ENCODE data around the gene SEMA4F.

The SEMA4F gene

DNA sequence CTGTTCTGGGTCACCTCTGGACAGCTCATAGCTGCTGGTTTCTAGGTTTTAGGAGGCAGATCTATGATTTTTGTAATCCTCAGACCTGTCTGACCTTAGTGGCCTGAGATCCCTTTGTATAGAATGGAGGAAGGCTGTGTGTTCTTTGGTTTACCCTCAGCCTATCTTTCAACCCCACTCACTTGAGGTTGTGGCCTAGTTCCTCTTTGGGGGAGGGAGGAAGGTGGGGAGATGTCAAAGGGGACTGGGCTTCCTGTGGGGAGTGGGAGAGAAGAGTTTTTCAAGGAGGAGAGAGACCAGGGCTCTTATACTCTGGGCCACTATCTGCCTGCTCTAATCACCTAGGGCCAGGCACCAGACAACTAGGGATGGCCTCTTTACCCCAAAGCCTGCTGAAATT, 28.5 kb downstream of the SEMA4F start:
- Mint-ChIP-seq H3K36me3 (ENCODE audit: low read depth) (peaks cover 1% of the 10 kb centered on the region), H3K27me3 (no peaks in the 10 kb centered on the region), H3K4me3 (no peak overlapping the region), H3K4me1 (no peaks in the 10 kb centered on the region), H3K9me3 (no peaks in the 10 kb centered on the region), H3K27ac (no peak overlapping the region)
- DNase-seq, result no peak
- no peak for ATAC-seq

DNA sequence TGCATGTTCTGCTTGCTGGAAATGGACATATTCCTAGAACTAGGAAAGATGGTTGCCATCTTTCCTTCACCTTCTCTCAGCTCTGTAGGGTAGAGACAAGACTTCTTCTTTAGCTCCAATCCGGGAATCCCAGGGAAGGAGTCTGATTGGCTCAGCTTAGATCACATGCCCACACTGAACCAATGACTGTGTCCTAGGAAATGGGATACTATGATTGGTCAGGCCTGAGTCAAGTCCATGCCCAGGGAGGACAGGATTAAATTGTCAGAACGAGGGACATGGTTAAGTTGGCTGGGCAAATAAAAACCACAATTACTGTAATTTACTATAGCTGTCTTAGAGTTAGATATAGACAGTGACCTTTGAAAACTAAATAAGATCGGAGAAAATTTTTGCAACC, 31.4 kb downstream of the SEMA4F start:
- Mint-ChIP-seq H3K36me3 (ENCODE audit: low read depth) (peaks cover 1% of the 10 kb centered on the region), H3K27me3 (no peaks in the 10 kb centered on the region), H3K4me1 (no peaks in the 10 kb centered on the region), H3K9me3 (no peaks in the 10 kb centered on the region), H3K27ac (no peak overlapping the region), H3K4me3 (no peak overlapping the region)
- ATAC-seq (no peak), DNase-seq (no peak)

DNA sequence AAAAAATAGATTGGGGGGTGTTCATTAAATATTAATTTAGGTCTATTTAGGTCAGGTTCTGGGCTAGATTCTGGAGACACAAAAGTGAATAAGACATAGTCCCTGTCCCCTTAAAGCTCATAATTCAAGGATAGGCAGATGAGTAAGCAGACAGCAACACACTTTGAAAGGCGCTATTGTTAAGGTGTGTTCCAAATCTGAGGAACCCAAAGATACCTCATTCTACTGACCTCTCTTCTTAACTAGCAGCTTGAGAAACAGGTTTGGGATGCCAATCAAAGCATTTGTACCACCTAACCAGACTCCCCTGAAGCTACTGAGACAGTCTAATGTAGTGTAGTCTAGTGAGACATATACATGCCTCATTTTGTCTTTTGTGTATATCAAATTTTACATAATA, 34.8 kb downstream of the SEMA4F start:
- Mint-ChIP-seq H3K27me3 (no peaks in the 10 kb centered on the region), H3K4me3 (no peak overlapping the region), H3K9me3 (no peaks in the 10 kb centered on the region), H3K4me1 (no peaks in the 10 kb centered on the region), H3K27ac (no peak overlapping the region), H3K36me3 (ENCODE audit: low read depth) (no peaks in the 10 kb centered on the region)
- DNase-seq (no peak), ATAC-seq (no peak)

DNA sequence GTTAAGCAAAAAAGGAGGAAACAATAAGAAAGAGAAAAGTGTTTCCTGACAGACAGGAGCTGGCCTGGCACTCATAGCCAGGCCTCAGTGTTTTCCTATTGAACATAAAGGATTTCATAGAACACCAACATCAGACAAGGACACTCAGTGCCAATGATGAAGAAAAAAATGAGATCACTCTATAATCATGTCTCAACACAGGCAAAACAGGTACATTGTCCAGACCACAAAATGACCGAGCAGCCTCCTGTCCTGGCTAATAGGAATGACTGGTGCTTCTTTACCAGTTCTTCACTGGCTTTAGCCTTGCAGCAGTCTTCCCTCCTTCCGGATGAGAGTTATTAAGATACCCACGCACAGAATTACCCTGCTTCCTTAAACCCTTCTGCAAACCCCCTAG, 35.6 kb downstream of the SEMA4F start:
- Mint-ChIP-seq H3K9me3 (no peaks in the 10 kb centered on the region), H3K36me3 (ENCODE audit: low read depth) (no peaks in the 10 kb centered on the region), H3K4me3 (no peak overlapping the region), H3K27me3 (no peaks in the 10 kb centered on the region), H3K27ac (no peak overlapping the region), H3K4me1 (no peaks in the 10 kb centered on the region)
- DNase-seq (no peak), ATAC-seq (no peak)

DNA sequence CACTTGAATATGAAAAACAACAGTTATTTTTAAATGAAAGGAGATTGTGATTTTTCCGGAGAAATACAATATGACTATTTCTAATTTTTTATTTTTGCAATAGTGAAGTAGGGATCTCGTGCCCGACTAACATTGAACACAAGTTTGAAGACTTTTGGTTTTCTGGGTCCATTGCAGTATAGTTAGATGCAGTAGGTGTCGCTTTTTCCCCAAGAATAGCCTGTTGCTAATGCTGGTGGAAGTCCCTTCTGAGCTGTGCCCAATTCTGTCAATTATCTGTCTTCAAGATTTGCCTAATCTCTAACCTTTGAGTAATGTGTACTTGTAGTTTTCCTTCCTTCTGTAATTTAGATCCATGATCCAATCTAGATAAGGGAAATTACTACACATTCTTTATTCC, 36.5 kb downstream of the SEMA4F start:
- H3K4me1 Mint-ChIP-seq, result no peaks in the 10 kb centered on the region
- H3K27ac Mint-ChIP-seq, result no peak overlapping the region
- ATAC-seq (no peak), DNase-seq (peak; percentile 10)
- no peak overlapping the region for H3K4me3 Mint-ChIP-seq
- H3K27me3 Mint-ChIP-seq, result no peaks in the 10 kb centered on the region
- H3K36me3 Mint-ChIP-seq (ENCODE audit: low read depth), result no peaks in the 10 kb centered on the region
- H3K9me3 Mint-ChIP-seq, result no peaks in the 10 kb centered on the region

DNA sequence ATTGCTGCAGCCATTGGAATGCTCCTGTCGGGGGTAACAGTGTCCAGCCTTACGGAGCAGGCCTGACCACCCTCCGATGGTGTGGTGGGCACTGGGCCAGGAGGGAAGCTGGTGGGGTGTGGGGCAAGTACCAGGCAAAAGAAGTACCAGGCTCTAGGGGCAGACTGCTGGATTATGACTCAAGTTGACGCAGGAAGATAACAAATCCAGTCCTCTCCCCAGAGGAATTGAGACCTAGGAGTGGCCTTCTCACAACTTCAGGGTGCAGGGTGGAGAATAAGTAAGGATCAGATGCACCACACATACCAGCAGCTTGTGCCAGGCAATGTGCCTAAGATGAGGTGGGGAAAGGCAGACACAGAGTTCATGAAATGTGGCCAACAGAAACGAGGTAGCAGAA, 37.9 kb downstream of the SEMA4F start:
- H3K9me3 Mint-ChIP-seq, result no peaks in the 10 kb centered on the region
- H3K27me3 Mint-ChIP-seq, result no peaks in the 10 kb centered on the region
- no peak for ATAC-seq
- H3K4me3 Mint-ChIP-seq, result no peak overlapping the region
- H3K36me3 Mint-ChIP-seq (ENCODE audit: low read depth), result no peaks in the 10 kb centered on the region
- H3K4me1 Mint-ChIP-seq, result no peaks in the 10 kb centered on the region
- DNase-seq, result no peak
- H3K27ac Mint-ChIP-seq, result no peak overlapping the region

DNA sequence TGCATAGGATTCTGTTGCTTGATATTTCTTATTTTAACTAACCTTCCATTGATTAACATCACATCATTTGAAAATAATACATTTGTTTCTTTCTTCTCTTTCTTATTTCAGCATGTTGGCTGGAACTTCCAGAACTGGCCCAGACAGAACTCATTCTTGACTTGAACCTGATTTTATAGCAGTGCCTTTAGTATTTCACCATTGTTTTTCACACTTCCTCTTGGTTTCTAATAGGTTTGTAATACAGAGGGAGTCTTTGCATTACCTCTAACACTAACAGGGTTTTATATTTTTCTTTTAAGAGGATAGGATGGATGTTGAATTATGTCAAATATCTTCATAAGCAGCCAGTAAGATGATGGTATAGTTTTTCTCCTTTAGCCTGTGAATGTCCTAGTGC, 39.2 kb downstream of the SEMA4F start:
- Mint-ChIP-seq H3K4me3 (no peak overlapping the region), H3K27me3 (no peaks in the 10 kb centered on the region), H3K36me3 (ENCODE audit: low read depth) (no peaks in the 10 kb centered on the region), H3K27ac (no peak overlapping the region), H3K9me3 (no peaks in the 10 kb centered on the region), H3K4me1 (no peaks in the 10 kb centered on the region)
- DNase-seq, result no peak
- ATAC-seq, result no peak

DNA sequence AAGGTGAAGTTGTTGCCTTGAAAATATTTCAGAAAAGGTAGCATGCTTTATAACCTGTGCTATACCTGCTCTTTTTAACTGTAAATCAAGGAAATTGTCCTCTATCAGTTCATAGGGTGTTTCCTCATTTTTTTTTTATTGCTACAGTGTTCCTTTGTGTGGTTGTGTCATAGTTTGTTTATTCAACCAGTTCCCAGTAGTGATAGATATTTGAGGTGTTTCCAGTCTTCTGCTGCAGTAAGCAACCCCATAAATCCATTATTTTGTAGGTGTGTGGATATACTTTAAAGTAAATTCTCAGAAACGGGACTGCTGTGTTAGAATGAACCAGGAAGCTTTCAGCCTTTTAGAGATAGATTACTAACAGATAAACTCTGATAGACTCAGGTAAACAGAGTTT, 39.6 kb downstream of the SEMA4F start:
- Mint-ChIP-seq H3K27ac (no peak overlapping the region), H3K27me3 (no peaks in the 10 kb centered on the region), H3K4me1 (no peaks in the 10 kb centered on the region), H3K36me3 (ENCODE audit: low read depth) (no peaks in the 10 kb centered on the region), H3K4me3 (no peak overlapping the region), H3K9me3 (no peaks in the 10 kb centered on the region)
- ATAC-seq, result no peak
- no peak for DNase-seq

DNA sequence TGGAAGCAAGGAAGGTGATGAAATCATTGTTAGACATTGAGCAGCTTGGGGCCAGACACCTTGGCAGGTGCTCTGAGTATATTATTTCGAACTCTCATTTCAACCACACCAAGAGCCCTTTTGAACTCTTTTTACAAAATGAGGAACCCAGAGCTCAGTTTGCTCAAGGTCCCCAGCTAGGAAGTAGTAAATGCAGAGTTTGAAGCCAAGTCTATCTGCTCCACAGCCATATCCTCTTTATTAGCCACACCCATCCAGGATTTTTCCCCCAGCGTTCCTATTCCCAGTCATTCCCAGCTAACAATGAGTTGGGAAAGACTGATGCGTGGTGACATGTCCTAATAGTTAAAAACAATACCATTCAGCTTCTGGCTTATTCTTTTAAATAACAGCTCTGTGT, 40.2 kb downstream of the SEMA4F start:
- H3K9me3 Mint-ChIP-seq, result no peaks in the 10 kb centered on the region
- no peaks in the 10 kb centered on the region for H3K36me3 Mint-ChIP-seq (ENCODE audit: low read depth)
- ATAC-seq, result no peak
- no peak overlapping the region for H3K4me3 Mint-ChIP-seq
- H3K27me3 Mint-ChIP-seq, result no peaks in the 10 kb centered on the region
- DNase-seq, result no peak
- no peak overlapping the region for H3K27ac Mint-ChIP-seq
- no peaks in the 10 kb centered on the region for H3K4me1 Mint-ChIP-seq

DNA sequence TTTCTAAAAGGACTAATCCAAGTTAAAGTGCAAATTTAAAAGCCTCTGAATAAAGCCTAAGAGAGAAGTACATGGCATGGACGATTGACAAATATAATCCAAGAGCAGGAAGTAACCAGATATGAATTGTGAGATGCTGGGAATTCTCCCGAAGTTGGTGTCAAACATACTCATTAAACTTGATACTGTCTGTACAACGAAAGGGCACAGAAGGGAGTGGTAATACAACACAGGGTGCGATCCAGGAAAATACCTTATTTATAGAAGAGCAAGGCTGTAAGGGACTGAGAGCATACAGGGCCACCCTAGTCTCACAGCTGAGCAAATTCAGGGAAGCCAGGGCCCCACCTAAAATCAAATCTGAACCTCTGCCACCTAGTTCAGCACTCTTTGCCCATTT, 41.6 kb downstream of the SEMA4F start:
- Mint-ChIP-seq H3K4me3 (no peak overlapping the region), H3K9me3 (no peaks in the 10 kb centered on the region), H3K36me3 (ENCODE audit: low read depth) (no peaks in the 10 kb centered on the region), H3K27me3 (no peaks in the 10 kb centered on the region), H3K4me1 (no peaks in the 10 kb centered on the region), H3K27ac (no peak overlapping the region)
- DNase-seq (no peak), ATAC-seq (no peak)

DNA sequence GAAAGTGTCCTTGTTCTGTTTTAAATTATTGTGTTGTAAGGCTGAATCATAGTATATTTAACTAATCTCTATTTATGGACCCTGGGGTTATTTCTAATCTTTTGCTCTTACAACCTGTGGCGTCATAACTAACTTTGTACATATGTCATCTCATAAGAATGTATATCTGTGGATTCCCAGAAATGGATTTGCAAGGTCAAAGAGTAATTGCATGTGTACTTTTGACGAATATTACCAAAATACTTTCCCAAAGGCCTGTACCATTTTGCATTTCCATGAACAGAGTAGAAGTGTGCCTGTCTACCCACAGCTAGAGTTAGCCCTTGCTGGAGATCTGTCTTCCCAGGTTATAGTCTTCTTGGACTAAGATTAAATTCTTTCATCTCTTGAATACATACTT, 42.8 kb downstream of the SEMA4F start:
- Mint-ChIP-seq H3K27ac (no peak overlapping the region), H3K9me3 (no peaks in the 10 kb centered on the region), H3K36me3 (ENCODE audit: low read depth) (no peaks in the 10 kb centered on the region), H3K4me3 (no peak overlapping the region), H3K4me1 (no peaks in the 10 kb centered on the region), H3K27me3 (no peaks in the 10 kb centered on the region)
- no peak for ATAC-seq
- DNase-seq, result no peak

DNA sequence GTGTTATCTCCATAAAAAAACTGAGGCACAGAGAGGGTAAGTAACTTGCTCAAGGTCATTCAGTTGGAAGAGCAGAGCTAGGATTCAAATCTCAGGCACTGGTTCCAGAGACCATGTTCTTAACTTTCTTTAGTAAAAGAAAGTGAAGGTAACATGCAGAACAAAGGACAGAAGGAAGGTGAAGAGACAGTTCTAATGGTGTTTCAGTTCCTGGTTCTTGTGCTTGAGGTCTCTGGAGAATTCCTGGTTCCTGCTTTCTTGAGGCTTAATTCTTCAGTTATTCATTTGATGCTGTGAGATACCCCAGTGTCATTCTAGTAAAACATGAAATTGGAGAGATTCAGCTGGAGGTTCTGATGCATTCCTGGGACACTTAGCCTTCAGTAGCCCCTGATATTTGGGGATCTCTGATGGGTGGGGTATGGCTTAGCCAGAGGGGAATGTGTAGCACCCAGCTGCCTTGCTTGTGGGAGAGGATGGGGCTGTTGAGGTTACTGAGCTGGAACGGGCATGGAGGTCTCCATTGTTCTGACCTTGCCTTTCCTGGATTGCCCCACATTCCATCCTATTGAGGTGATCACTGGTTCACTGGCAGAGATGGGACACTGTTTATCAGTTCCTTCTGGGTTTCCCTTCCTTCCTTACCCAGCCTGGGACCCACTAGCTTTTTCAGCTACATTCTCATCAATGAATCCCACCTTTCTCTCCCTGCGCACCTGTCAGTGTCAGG, 46.8 kb downstream of the SEMA4F start:
- Mint-ChIP-seq H3K4me3 (no peak overlapping the region), H3K27ac (no peak overlapping the region), H3K36me3 (ENCODE audit: low read depth) (no peaks in the 10 kb centered on the region), H3K27me3 (no peaks in the 10 kb centered on the region), H3K4me1 (no peaks in the 10 kb centered on the region), H3K9me3 (no peaks in the 10 kb centered on the region)
- DNase-seq (no peak), ATAC-seq (no peak)

DNA sequence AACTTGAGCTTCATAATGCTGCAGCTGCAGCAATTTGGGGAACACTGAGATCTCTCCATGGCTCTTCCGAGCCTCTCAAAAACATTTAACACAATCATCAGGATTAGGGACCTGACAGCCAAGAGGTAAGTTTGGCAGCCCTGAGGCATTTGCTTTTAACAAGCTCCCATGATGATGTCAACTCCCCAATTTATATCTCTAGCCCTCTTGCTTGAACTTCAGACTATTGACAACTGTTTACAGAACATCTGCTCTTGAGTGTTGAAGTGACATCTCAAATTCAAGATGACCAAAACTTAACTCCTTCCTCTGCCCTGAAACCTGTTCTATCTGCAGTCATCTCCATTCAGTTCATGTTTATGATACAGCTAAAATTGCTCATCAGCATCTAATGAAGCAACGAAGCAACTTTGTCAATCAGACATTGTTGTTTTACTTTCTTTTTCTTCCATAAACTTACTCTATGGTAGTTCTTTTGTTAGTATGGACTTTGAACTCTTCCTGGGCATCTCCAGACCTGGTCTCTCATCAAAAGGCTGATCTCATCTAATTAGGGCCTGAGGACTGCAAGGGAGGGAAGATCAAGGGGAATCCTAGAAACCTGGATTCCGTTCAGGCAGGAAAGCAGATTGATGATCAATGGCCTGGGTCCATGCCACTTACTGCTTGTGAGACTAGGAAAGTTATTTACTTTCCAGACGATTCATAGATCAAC, 48.1 kb downstream of the SEMA4F start:
- no peak overlapping the region for H3K4me3 Mint-ChIP-seq
- ATAC-seq (no peak), DNase-seq (no peak)
- H3K27me3 Mint-ChIP-seq, result no peaks in the 10 kb centered on the region
- no peaks in the 10 kb centered on the region for H3K36me3 Mint-ChIP-seq (ENCODE audit: low read depth)
- H3K4me1 Mint-ChIP-seq, result no peaks in the 10 kb centered on the region
- no peaks in the 10 kb centered on the region for H3K9me3 Mint-ChIP-seq
- H3K27ac Mint-ChIP-seq, result no peak overlapping the region

DNA sequence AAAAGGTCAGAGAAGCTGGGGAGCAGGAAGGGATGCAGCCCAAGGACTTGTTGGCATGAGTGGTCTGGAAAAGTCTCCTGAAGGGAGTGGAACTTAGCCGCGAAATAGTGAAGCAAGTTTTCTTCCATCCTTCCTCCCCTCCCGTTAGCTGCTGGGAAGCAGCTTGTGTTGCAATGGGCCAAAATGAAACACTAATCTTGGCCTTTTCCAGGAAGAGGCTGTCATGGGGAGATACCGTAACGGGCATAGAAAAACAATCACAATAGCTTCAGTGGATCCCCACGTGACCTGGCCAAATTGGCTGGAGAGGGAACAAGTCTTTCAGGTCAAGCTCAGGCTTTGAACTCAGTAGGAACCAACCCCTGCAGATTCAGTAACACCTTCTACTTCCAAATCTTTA, 49.3 kb downstream of the SEMA4F start:
- DNase-seq (no peak), ATAC-seq (no peak)
- H3K4me3 Mint-ChIP-seq, result no peak overlapping the region
- H3K27me3 Mint-ChIP-seq, result no peaks in the 10 kb centered on the region
- H3K36me3 Mint-ChIP-seq (ENCODE audit: low read depth), result peaks cover 3% of the 10 kb centered on the region
- no peak overlapping the region for H3K27ac Mint-ChIP-seq
- H3K4me1 Mint-ChIP-seq, result no peaks in the 10 kb centered on the region
- H3K9me3 Mint-ChIP-seq, result no peaks in the 10 kb centered on the region

DNA sequence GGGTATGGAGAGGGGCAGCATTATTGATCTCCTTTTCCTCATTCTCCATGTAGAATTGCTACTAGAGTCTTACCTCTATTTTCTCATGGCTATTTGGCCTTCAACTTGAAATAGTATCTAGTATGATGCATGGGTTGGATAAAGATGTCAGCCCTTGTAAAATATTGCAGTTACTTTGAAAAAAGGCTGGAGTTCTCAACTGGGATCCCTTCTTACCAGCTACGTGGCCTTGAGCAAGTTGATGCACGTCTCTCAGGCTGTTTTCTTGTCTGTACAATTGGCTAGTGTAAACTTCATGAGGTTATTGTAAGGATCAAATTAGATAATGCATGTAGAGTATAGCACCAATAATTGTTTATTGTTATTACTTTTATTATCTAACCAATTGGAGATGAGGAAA, 50.2 kb downstream of the SEMA4F start:
- no peak overlapping the region for H3K27ac Mint-ChIP-seq
- ATAC-seq (no peak), DNase-seq (no peak)
- H3K9me3 Mint-ChIP-seq, result no peaks in the 10 kb centered on the region
- H3K4me1 Mint-ChIP-seq, result no peaks in the 10 kb centered on the region
- peaks cover 3% of the 10 kb centered on the region for H3K36me3 Mint-ChIP-seq (ENCODE audit: low read depth)
- no peak overlapping the region for H3K4me3 Mint-ChIP-seq
- no peaks in the 10 kb centered on the region for H3K27me3 Mint-ChIP-seq

DNA sequence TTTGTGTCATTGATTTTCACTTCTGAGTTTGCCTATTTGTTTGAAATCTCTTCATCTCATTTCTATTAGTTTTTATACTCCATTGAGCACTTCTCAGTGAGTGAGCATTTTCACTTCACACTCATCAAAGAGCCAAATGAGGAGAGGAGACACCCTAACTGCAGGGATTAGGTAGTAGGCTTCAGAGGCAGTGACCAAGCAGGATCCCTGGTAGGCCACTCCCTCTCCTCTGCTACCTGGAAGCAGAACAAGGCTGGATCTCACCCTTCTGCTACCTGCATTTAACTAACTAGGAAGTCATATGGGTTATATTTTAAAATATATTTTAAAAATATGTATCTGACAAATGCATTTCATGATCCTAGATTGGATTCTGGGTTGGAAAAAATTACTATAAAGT, 52.7 kb downstream of the SEMA4F start:
- peaks cover 5% of the 10 kb centered on the region for H3K36me3 Mint-ChIP-seq (ENCODE audit: low read depth)
- no peak for ATAC-seq
- no peak for DNase-seq
- no peaks in the 10 kb centered on the region for H3K9me3 Mint-ChIP-seq
- no peak overlapping the region for H3K4me3 Mint-ChIP-seq
- no peaks in the 10 kb centered on the region for H3K4me1 Mint-ChIP-seq
- H3K27me3 Mint-ChIP-seq, result no peaks in the 10 kb centered on the region
- H3K27ac Mint-ChIP-seq, result no peak overlapping the region
